Kidney glomerular epithelial cell (primary cell): ENCODE measurements around the gene ZKSCAN8.

Experiments used
- DNase-seq: peaks from one replicate; lab custom pipeline; 2025; lab: John Stamatoyannopoulos, UW

Gene ZKSCAN8

DNA sequence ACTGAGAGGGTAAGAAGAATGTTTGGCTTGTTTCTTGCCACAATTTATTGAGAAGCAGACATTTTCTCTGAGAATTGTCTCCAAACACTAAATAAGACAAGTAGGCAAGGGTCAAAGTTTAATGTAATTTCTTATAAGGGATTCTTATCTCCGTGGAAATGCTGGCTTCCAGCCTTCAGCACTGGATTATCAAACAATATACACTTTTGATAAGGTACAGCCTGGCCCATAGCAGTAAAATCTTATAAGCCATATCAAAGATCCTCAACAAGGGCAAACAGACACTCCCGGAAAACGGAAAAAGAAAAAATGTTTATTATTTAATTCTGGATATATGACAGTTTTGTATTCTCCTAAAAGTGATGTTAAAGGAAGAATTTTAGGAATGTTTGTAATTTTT, 64.8 kb downstream of the ZKSCAN8 start:
- no peak for DNase-seq

DNA sequence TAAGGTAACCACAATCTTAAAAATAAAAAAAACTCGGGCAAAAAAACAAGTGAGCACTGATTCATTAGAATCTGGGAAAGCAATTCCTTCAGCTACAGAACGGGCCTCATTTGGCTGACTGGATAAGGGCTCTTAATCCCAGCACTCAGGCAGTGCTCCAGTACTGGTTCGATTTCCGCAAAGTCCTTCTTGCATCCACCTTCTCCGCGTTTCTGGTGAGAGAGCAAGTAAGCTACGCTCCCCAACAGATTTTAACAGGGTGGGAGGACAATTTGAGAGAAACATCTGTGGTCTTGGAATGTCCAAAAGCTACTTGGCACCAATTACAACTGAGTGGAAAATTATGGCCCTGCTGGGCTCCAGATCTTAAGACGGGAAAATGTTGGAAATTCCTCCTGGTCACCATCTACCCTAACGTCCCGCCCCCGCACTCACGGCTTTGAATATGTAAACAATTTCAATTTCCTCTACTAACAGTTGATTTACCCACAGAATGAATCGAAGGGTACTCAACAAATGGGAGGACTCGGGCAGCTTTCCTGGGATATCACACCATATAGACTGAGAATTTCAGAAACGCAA, 65.3 kb downstream of the ZKSCAN8 start:
- DNase-seq, result no peak

DNA sequence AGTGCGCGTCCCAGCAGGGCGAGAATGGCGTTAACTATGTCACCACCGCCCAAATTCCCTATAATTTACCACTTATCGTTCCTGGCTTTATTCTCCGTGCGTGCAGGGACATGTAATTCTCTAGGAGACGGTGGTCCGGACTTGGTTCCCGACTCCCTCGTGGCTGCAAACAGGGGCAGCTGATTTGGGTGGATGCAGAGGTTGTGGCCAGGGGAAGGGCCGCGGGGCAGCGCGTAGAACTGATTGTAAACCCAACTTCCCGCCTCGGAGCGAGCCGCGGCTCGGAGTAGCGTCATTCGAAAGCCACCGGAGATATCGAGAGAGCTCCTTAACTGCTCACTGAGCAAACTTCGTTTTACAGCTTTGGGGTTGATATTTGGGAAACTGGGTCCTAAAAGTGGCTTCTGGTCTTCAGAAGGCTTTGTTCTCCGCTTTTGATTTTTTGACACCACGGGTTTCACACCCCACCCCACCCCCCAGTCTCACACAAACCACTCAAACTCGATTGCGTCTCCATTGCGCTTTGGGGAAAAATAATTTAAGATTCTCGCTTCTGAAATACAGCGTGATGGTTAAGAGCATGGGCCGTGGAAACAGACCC, 65.9 kb downstream of the ZKSCAN8 start:
- DNase-seq, result no peak

DNA sequence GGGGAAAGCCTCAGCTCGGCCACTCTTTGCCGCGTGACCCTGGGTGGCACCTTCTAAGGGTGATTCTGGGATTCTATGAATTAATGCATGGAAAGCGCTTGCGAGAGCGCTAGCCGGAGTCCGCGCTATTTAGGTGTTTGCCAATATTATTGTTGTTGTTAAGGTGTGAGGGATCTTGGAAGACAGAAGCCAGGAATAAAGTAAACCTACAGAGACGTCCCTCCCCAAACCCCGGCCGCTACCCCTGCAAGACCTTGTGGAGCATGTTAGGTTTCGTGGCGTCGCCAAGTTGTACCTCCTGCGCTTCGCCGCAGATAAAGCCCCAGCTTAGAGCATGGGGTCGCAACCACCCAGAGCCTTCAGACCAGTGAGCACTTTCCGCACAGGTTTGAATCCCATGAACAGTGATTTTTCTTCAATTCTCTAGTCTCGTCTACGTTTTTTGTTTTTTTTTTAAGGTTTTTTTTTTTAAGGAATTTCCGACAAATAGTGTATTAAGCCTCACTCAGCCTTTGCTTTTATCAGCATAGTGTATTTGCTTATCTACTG, 66.5 kb downstream of the ZKSCAN8 start:
- DNase-seq, result no peak
